Astrocyte (in vitro differentiated cells and primary cell): Measurements from ENCODE around the gene MIF. TPM values are rescaled to one million over a fixed set of nuclear protein-coding genes. Genes with fewer than 3 reads are reported as not detected.

ENCODE experiments used
- DNase-seq: peaks from one replicate; pipeline ENCODE4 v3.0.0-alpha.2; 2010; ENCODE audit warnings: low read depth
- FAIRE-seq: peaks from 2 replicates; lab custom pipeline; 2011; peaks lifted over from hg19 to GRCh38; lab: Jason Lieb, UNC
- H2AFZ ChIP-seq: 2 replicates; pipeline ENCODE4 v1.6.0; 2012; ENCODE audit warnings: low read depth, low read length, inconsistent platforms
- H3K27ac ChIP-seq: 2 replicates; pipeline ENCODE4 v1.5.1; 2011; ENCODE audit warnings: low read depth, low read length, inconsistent platforms
- H3K27me3 ChIP-seq: 2 replicates; pipeline ENCODE4 v1.6.0; 2011; ENCODE audit warnings: low read length, inconsistent platforms; ENCODE audit not compliant: insufficient read depth
- H3K36me3 ChIP-seq: 2 replicates; pipeline ENCODE4 v1.5.1; 2011; ENCODE audit warnings: low read length, inconsistent platforms; ENCODE audit not compliant: insufficient read depth
- H3K4me1 ChIP-seq: 2 replicates; pipeline ENCODE4 v1.5.1; 2011; ENCODE audit warnings: low read length, inconsistent platforms; ENCODE audit not compliant: insufficient read depth
- H3K4me2 ChIP-seq: 2 replicates; pipeline ENCODE4 v1.6.0; 2012; ENCODE audit warnings: low read length, inconsistent platforms
- H3K4me3 ChIP-seq: 2 replicates; pipeline ENCODE4 v1.5.1; 2011; ENCODE audit warnings: low read depth, mild to moderate bottlenecking, low read length, inconsistent platforms; ENCODE audit not compliant: insufficient read depth
- H3K79me2 ChIP-seq: 2 replicates; pipeline ENCODE4 v1.6.0; 2012; ENCODE audit warnings: mild to moderate bottlenecking, low read length, inconsistent platforms; ENCODE audit not compliant: insufficient read depth
- H3K9ac ChIP-seq: 2 replicates; pipeline ENCODE4 v1.6.0; 2012; ENCODE audit warnings: mild to moderate bottlenecking, low read length, inconsistent platforms
- H3K9me3 ChIP-seq: 2 replicates; pipeline ENCODE4 v1.5.1; 2012; ENCODE audit warnings: low read depth, mild to moderate bottlenecking, low read length, inconsistent platforms; ENCODE audit not compliant: insufficient read depth
- H4K20me1 ChIP-seq: 2 replicates; pipeline ENCODE4 v1.6.0; 2012; ENCODE audit warnings: low read length, inconsistent platforms; ENCODE audit not compliant: insufficient read depth
- H3K27ac Mint-ChIP-seq: one replicate; pipeline ENCODE4 v1.8.0; 2021; ENCODE audit warnings: mild to moderate bottlenecking, mixed read lengths; ENCODE audit not compliant: unreplicated experiment
- H3K27me3 Mint-ChIP-seq: one replicate; pipeline ENCODE4 v1.8.0; 2021; ENCODE audit warnings: low read depth, mixed read lengths; ENCODE audit not compliant: unreplicated experiment
- H3K36me3 Mint-ChIP-seq: one replicate; pipeline ENCODE4 v1.8.0; 2021; ENCODE audit warnings: low read depth, mixed read lengths; ENCODE audit not compliant: unreplicated experiment
- H3K4me1 Mint-ChIP-seq: one replicate; pipeline ENCODE4 v1.8.0; 2021; ENCODE audit warnings: low read depth, mixed read lengths; ENCODE audit not compliant: unreplicated experiment
- H3K4me3 Mint-ChIP-seq: one replicate; pipeline ENCODE4 v1.8.0; 2021; ENCODE audit warnings: mild to moderate bottlenecking, moderate library complexity, mixed read lengths; ENCODE audit not compliant: unreplicated experiment
- H3K9me3 Mint-ChIP-seq: one replicate; pipeline ENCODE4 v1.8.0; 2021; ENCODE audit warnings: mild to moderate bottlenecking, mixed read lengths; ENCODE audit not compliant: unreplicated experiment
- CTCF ChIP-seq: IDR thresholded peaks from 2 replicates; pipeline ENCODE4 v1.5.1; 2011; ENCODE audit warnings: low read depth, mild to moderate bottlenecking, inconsistent platforms, low read length, moderate library complexity; ENCODE audit not compliant: insufficient read depth
- EZH2 ChIP-seq: IDR thresholded peaks from 2 replicates; pipeline ENCODE4 v1.6.1; 2012; ENCODE audit warnings: mild to moderate bottlenecking, low read length, inconsistent platforms; ENCODE audit not compliant: insufficient read depth
- total RNA-seq: library from RNA; stranded (reverse); gene quantifications from 2 replicates; pipeline ENCODE4 v1.2.1, GENCODE V29; 2021

The MIF gene
- total RNA-seq, 1 donor from 2014 or later, result 906 TPM

GRCh38 chr22:23911318-23911980 is 17.3 kb downstream of the MIF start:
- Mint-ChIP-seq H3K27ac (no peak overlapping the region), H3K36me3 (peaks cover 2% of the 10 kb centered on the region), H3K4me3 (no peak overlapping the region), H3K27me3 (peaks cover 2% of the 10 kb centered on the region), H3K4me1 (peaks cover 12% of the 10 kb centered on the region), H3K9me3 (no peaks in the 10 kb centered on the region)
- no peak overlapping the region for H3K9ac ChIP-seq
- H3K4me1 ChIP-seq, result no peaks in the 10 kb centered on the region
- no peak overlapping the region for H3K4me2 ChIP-seq
- peaks cover 2% of the 10 kb centered on the region for H3K36me3 ChIP-seq
- no peak for FAIRE-seq
- H3K9me3 ChIP-seq, result no peaks in the 10 kb centered on the region
- no peak overlapping the region for H2AFZ ChIP-seq
- DNase-seq, result no peak
- no peaks in the 10 kb centered on the region for H3K79me2 ChIP-seq
- no peaks in the 10 kb centered on the region for H4K20me1 ChIP-seq
- no peaks in the 10 kb centered on the region for H3K27me3 ChIP-seq
- no peak overlapping the region for H3K4me3 ChIP-seq
- H3K27ac ChIP-seq, result no peak overlapping the region
- TF ChIP-seq CTCF, result no peak
- TF ChIP-seq EZH2, result no peak

- no peak for DNase-seq
- Histone ChIP-seq H3K9me3 (no peaks in the 10 kb centered on the region), H3K4me1 (no peaks in the 10 kb centered on the region), H3K4me2 (no peak overlapping the region), H4K20me1 (no peaks in the 10 kb centered on the region), H3K27ac (no peak overlapping the region), H3K79me2 (no peaks in the 10 kb centered on the region), H3K4me3 (no peak overlapping the region), H3K27me3 (no peaks in the 10 kb centered on the region), H3K36me3 (peaks cover 2% of the 10 kb centered on the region), H2AFZ (no peak overlapping the region), H3K9ac (no peak overlapping the region)
- H3K27me3 Mint-ChIP-seq, result no peaks in the 10 kb centered on the region
- no peak overlapping the region for H3K27ac Mint-ChIP-seq
- H3K4me3 Mint-ChIP-seq, result no peak overlapping the region
- H3K36me3 Mint-ChIP-seq, result peaks cover 2% of the 10 kb centered on the region
- H3K9me3 Mint-ChIP-seq, result no peaks in the 10 kb centered on the region
- H3K4me1 Mint-ChIP-seq, result peaks cover 12% of the 10 kb centered on the region
- TF ChIP-seq EZH2 (no peak), CTCF (no peak)
- FAIRE-seq, result no peak
These were observed 18.2 kb downstream of the MIF start for GRCh38 chr22:23912293-23912903.

- no peaks in the 10 kb centered on the region for H3K27me3 Mint-ChIP-seq
- Histone ChIP-seq H3K36me3 (peaks cover 2% of the 10 kb centered on the region), H3K9ac (peak overlapping the region; percentile 96), H3K4me2 (peak overlapping the region; percentile 100), H3K27me3 (no peaks in the 10 kb centered on the region), H3K9me3 (no peaks in the 10 kb centered on the region), H2AFZ (peak overlapping the region; percentile 80), H3K27ac (peak overlapping the region; percentile 82), H3K4me3 (peak overlapping the region; percentile 67), H3K4me1 (no peaks in the 10 kb centered on the region), H4K20me1 (no peaks in the 10 kb centered on the region), H3K79me2 (no peaks in the 10 kb centered on the region)
- peak overlapping the region; percentile 89 for H3K4me3 Mint-ChIP-seq
- peaks cover 12% of the 10 kb centered on the region for H3K4me1 Mint-ChIP-seq
- no peak for TF ChIP-seq EZH2
- TF ChIP-seq CTCF, result no peak
- peaks cover 2% of the 10 kb centered on the region for H3K36me3 Mint-ChIP-seq
- no peaks in the 10 kb centered on the region for H3K9me3 Mint-ChIP-seq
- FAIRE-seq (no peak), DNase-seq (no peak)
- H3K27ac Mint-ChIP-seq, result peak overlapping the region; percentile 97
These were observed 19.1 kb downstream of the MIF start for GRCh38 chr22:23913306-23913660.
